MM.1S (cell line): ENCODE results near the gene EXOC3L1.

ENCODE experiments used
- DNase-seq: peaks from one replicate; pipeline ENCODE4 v3.0.0-alpha.2; 2015
- H2AFZ ChIP-seq: fragments of 300-600 bp; sonication (generic); 2 replicates; pipeline ENCODE4 v1.6.0; 2016; ENCODE audit warnings: antibody characterized with exemption, low read length
- H3F3A ChIP-seq: fragments of 300-600 bp; sonication (generic); 2 replicates; pipeline ENCODE4 v1.6.1; 2016; ENCODE audit warnings: mild to moderate bottlenecking, antibody characterized with exemption, low read length, moderate library complexity, mixed read lengths; ENCODE audit not compliant: insufficient read depth
- H3K27ac ChIP-seq: fragments of 300-600 bp; sonication (generic); 2 replicates; pipeline ENCODE4 v1.5.1; 2016; ENCODE audit warnings: mild to moderate bottlenecking, low read length
- H3K27me3 ChIP-seq: fragments of 300-600 bp; sonication (generic); replicated peaks from 2 replicates; pipeline ENCODE4 v1.6.0; 2016; ENCODE audit warnings: low read length; ENCODE audit not compliant: insufficient read depth
- H3K36me3 ChIP-seq: fragments of 300-600 bp; sonication (generic); replicated peaks from 2 replicates; pipeline ENCODE4 v1.6.1; 2016; ENCODE audit warnings: mild to moderate bottlenecking, low read length, mixed read lengths; ENCODE audit not compliant: insufficient read depth
- H3K4me1 ChIP-seq: fragments of 300-600 bp; sonication (generic); 2 replicates; pipeline ENCODE4 v1.6.1; 2016; ENCODE audit warnings: low read length, mixed read lengths
- H3K4me2 ChIP-seq: fragments of 300-600 bp; sonication (generic); 2 replicates; pipeline ENCODE4 v1.6.0; 2016; ENCODE audit warnings: low read depth, low read length
- H3K4me3 ChIP-seq: fragments of 300-600 bp; sonication (generic); 2 replicates; pipeline ENCODE4 v1.5.1; 2016; ENCODE audit warnings: low read length, mixed read lengths
- H3K79me2 ChIP-seq: fragments of 300-600 bp; sonication (generic); 2 replicates; pipeline ENCODE4 v1.6.1; 2016; ENCODE audit warnings: mixed run types, low read length, mixed read lengths
- H3K9ac ChIP-seq: fragments of 300-600 bp; sonication (generic); 2 replicates; pipeline ENCODE4 v1.6.1; 2016; ENCODE audit warnings: low read length, mixed read lengths
- H3K9me2 ChIP-seq: fragments of 300-600 bp; sonication (generic); replicated peaks from 2 replicates; pipeline ENCODE4 v1.6.1; 2016; ENCODE audit warnings: mild to moderate bottlenecking, low read length, mixed read lengths; ENCODE audit not compliant: insufficient read depth
- H3K9me3 ChIP-seq: fragments of 300-600 bp; sonication (generic); replicated peaks from 2 replicates; pipeline ENCODE4 v1.6.1; 2016; ENCODE audit warnings: mild to moderate bottlenecking, low read length, mixed read lengths; ENCODE audit not compliant: insufficient read depth
- H4K20me1 ChIP-seq: fragments of 300-600 bp; sonication (generic); 2 replicates; pipeline ENCODE4 v1.6.1; 2016; ENCODE audit warnings: mild to moderate bottlenecking, low read length, moderate library complexity, mixed read lengths; ENCODE audit not compliant: insufficient read depth
- CTCF ChIP-seq: fragments of 300-600 bp; sonication (generic); IDR thresholded peaks from 2 replicates; pipeline ENCODE4 v1.5.1; 2016; ENCODE audit warnings: antibody characterized with exemption, low read length, mixed read lengths
- EZH2 ChIP-seq: fragments of 300-600 bp; sonication (generic); optimal IDR thresholded peaks from 2 replicates; pipeline ENCODE3; 2017; ENCODE audit warnings: low read depth, mild to moderate bottlenecking, antibody characterized with exemption, low read length, mixed read lengths
- EZH2phosphoT487 ChIP-seq: fragments of 300-600 bp; sonication (generic); IDR thresholded peaks from 2 replicates; pipeline ENCODE4 v1.6.1; 2018; ENCODE audit warnings: antibody characterized with exemption, low read length

Gene EXOC3L1

DNA sequence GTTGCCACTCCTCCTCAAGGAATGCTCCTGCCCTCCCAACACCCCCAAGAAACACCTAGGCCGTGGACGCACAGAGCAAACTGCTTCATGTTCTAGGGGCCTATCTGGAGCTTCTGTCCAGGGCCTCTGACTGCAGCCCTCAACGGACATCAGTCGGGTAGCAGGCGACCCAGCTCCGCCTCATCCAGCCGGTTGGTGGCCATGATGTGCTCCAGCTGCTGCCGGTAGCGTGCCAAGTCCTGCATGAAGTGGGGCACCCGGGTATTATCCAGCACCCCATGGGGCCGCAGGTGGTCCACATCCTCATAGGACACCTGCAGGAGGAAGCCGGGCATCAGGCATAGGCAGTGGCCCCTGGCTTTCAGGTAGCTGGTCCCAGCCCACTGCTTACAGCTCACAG lies 13.3 kb downstream of the EXOC3L1 start:
- DNase-seq, result no peak
- no peaks in the 10 kb centered on the region for H3K36me3 ChIP-seq
- H3K9ac ChIP-seq, result no peak overlapping the region
- H4K20me1 ChIP-seq, result no peaks in the 10 kb centered on the region
- H3K27me3 ChIP-seq, result no peaks in the 10 kb centered on the region
- H3F3A ChIP-seq, result peaks cover 33% of the 10 kb centered on the region
- TF ChIP-seq CTCF (no peak), EZH2phosphoT487 (no peak), EZH2 (no peak)
- no peaks in the 10 kb centered on the region for H3K9me3 ChIP-seq
- no peaks in the 10 kb centered on the region for H3K9me2 ChIP-seq
- H3K79me2 ChIP-seq, result peaks cover 7% of the 10 kb centered on the region
- no peak overlapping the region for H3K4me2 ChIP-seq
- peaks cover 18% of the 10 kb centered on the region for H3K4me1 ChIP-seq
- no peak overlapping the region for H2AFZ ChIP-seq
- H3K4me3 ChIP-seq, result no peak overlapping the region
- no peak overlapping the region for H3K27ac ChIP-seq

- H3F3A ChIP-seq, result peaks cover 48% of the 10 kb centered on the region
Observed at GRCh38 chr16:67174706-67175231, 15.2 kb downstream of the EXOC3L1 start.

DNA sequence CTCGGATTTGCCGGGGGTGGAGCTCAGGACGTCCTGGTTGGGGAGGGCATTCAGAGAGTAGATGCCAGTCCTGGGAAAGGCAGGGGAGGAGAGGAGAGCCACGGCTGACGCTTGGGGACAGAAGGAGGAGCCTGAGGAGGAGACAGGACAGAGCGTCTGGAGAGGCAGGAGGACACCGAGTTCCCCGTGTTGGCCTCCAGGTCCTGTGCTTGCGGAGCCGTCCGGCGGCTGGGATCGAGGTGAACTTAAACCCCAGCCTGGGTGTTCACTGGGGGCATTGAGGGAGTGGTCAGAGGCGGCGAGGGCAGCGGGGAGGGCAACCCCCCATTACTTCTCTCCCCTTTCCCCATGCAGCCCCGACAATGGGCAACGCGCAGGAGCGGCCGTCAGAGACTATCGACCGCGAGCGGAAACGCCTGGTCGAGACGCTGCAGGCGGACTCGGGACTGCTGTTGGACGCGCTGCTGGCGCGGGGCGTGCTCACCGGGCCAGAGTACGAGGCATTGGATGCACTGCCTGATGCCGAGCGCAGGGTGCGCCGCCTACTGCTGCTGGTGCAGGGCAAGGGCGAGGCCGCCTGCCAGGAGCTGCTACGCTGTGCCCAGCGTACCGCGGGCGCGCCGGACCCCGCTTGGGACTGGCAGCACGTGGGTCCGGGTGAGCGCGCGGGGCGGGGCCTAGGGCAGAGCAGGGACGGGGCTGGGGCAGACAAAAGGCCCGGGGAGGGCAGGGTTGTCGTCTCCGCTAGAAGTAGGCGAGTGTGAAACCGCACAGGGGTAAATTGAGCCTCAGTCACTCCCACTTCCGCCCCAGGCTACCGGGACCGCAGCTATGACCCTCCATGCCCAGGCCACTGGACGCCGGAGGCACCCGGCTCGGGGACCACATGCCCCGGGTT lies 15.9 kb downstream of the EXOC3L1 start:
- peak; percentile 94 for DNase-seq
- TF ChIP-seq EZH2phosphoT487 (no peak), CTCF (peak; percentile 36), EZH2 (no peak)
- Histone ChIP-seq H2AFZ (peak overlapping the region; percentile 57), H4K20me1 (no peaks in the 10 kb centered on the region), H3K27ac (peak overlapping the region; percentile 68; the same call in 1 of the 2 replicates), H3K9me2 (no peaks in the 10 kb centered on the region), H3K36me3 (no peaks in the 10 kb centered on the region), H3K9me3 (no peaks in the 10 kb centered on the region), H3K4me2 (peak overlapping the region; percentile 97), H3F3A (peaks cover 49% of the 10 kb centered on the region), H3K4me1 (peaks cover 35% of the 10 kb centered on the region), H3K79me2 (peaks cover 9% of the 10 kb centered on the region), H3K9ac (peak overlapping the region; percentile 62), H3K27me3 (no peaks in the 10 kb centered on the region), H3K4me3 (peak overlapping the region; percentile 68)

More at GRCh38 chr16:67174706-67175231, 15.2 kb downstream of the EXOC3L1 start:
- Histone ChIP-seq H3K79me2 (peaks cover 9% of the 10 kb centered on the region), H3K9ac (peak overlapping the region; percentile 62; the same call in 1 of the 2 replicates), H3K9me3 (no peaks in the 10 kb centered on the region), H3K9me2 (no peaks in the 10 kb centered on the region), H3K27ac (peak overlapping the region; percentile 68; the same call in 1 of the 2 replicates), H3K4me1 (peaks cover 29% of the 10 kb centered on the region), H3K27me3 (no peaks in the 10 kb centered on the region), H4K20me1 (no peaks in the 10 kb centered on the region), H3K4me3 (peak overlapping the region; percentile 68), H3K36me3 (no peaks in the 10 kb centered on the region), H3K4me2 (peak overlapping the region; percentile 97), H2AFZ (peak overlapping the region; percentile 57; the same call in 1 of the 2 replicates)
- no peak for DNase-seq
- TF ChIP-seq CTCF, result no peak
- TF ChIP-seq EZH2, result no peak
- no peak for TF ChIP-seq EZH2phosphoT487
